ENCODE measurements around the gene FAM9A.

Gene FAM9A

GRCh38 chrX:8801041-8801599 lies at the start of gene FAM9A:
TSS of gene FAM9A (minus strand) at chrX:8801383. CDS start at chrX:8800171, 1,212 bp downstream.
- DNase-seq = no peak

- no peak for DNase-seq
Measured at GRCh38 chrX:8850478-8850877, 49.3 kb upstream of the FAM9A start.

GRCh38 chrX:8849945-8850344 lies 48.8 kb upstream of the FAM9A start:
- DNase-seq = no peak

- no peak for DNase-seq
Measured at GRCh38 chrX:8849458-8849857, 48.3 kb upstream of the FAM9A start.

GRCh38 chrX:8848911-8849310 lies 47.7 kb upstream of the FAM9A start:
- DNase-seq = no peak

GRCh38 chrX:8848441-8848840 lies 47.3 kb upstream of the FAM9A start:
- DNase-seq = no peak

- DNase-seq = no peak
Measured at GRCh38 chrX:8847360-8847759, 46.2 kb upstream of the FAM9A start.

- no peak for DNase-seq
Measured at GRCh38 chrX:8846266-8846665, 45.1 kb upstream of the FAM9A start.

- no peak for DNase-seq
Measured at GRCh38 chrX:8845469-8845868, 44.3 kb upstream of the FAM9A start.

GRCh38 chrX:8845060-8845459 lies 43.9 kb upstream of the FAM9A start:
- peak; percentile 47 for DNase-seq

- no peak for DNase-seq
Measured at GRCh38 chrX:8844157-8844556, 43.0 kb upstream of the FAM9A start.

- no peak for DNase-seq
Measured at GRCh38 chrX:8841911-8842310, 40.7 kb upstream of the FAM9A start.

GRCh38 chrX:8834392-8834791 lies 33.2 kb upstream of the FAM9A start:
- DNase-seq = no peak

- DNase-seq = no peak
Measured at GRCh38 chrX:8832582-8833378, 31.6 kb upstream of the FAM9A start.

- no peak for DNase-seq
Measured at GRCh38 chrX:8823698-8824097, 22.5 kb upstream of the FAM9A start.

GRCh38 chrX:8822002-8822401 lies 20.8 kb upstream of the FAM9A start:
- DNase-seq = no peak

GRCh38 chrX:8820910-8821527 lies 19.8 kb upstream of the FAM9A start:
- no peak for DNase-seq

- no peak for DNase-seq
Measured at GRCh38 chrX:8815460-8816065, 14.4 kb upstream of the FAM9A start.

- no peak for DNase-seq
Measured at GRCh38 chrX:8813036-8813435, 11.9 kb upstream of the FAM9A start.

- no peak for DNase-seq
Measured at GRCh38 chrX:8811611-8812010, 10.4 kb upstream of the FAM9A start.

GRCh38 chrX:8808661-8809060 lies 7.5 kb upstream of the FAM9A start:
- no peak for DNase-seq

- no peak for DNase-seq
Measured at GRCh38 chrX:8805974-8806373, 4.8 kb upstream of the FAM9A start.

- no peak for DNase-seq
Measured at GRCh38 chrX:8805046-8805445, 3.9 kb upstream of the FAM9A start.

GRCh38 chrX:8803326-8803725 lies 2.1 kb upstream of the FAM9A start:
- no peak for DNase-seq
